ENCODE data around the gene PXMP4. TPM values are rescaled to one million over a fixed set of nuclear protein-coding genes. Genes with fewer than 3 reads are reported as not detected.

Gene PXMP4
- total and polyA plus RNA-seq, 12 donors, result 6.8 to 47.4 (median 20.4) TPM

- TF ChIP-seq, protein P1, sequence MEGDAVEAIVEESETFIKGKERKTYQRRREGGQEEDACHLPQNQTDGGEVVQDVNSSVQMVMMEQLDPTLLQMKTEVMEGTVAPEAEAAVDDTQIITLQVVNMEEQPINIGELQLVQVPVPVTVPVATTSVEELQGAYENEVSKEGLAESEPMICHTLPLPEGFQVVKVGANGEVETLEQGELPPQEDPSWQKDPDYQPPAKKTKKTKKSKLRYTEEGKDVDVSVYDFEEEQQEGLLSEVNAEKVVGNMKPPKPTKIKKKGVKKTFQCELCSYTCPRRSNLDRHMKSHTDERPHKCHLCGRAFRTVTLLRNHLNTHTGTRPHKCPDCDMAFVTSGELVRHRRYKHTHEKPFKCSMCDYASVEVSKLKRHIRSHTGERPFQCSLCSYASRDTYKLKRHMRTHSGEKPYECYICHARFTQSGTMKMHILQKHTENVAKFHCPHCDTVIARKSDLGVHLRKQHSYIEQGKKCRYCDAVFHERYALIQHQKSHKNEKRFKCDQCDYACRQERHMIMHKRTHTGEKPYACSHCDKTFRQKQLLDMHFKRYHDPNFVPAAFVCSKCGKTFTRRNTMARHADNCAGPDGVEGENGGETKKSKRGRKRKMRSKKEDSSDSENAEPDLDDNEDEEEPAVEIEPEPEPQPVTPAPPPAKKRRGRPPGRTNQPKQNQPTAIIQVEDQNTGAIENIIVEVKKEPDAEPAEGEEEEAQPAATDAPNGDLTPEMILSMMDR (IDR thresholded peaks at IDR 0.05), result no peak
- Histone ChIP-seq H3K27me3 (no peaks in the 10 kb centered on the region), H3K9me3 (replicated peaks in 1 of 3) (no peaks in the 10 kb centered on the region), H3K36me3 (replicated peaks in 1 of 2) (no peaks in the 10 kb centered on the region), H3K4me3 (no peak overlapping the region), H3K4me1 (replicated peaks in 1 of 2) (peaks cover 25 to 39% of the 10 kb centered on the region in 2 donors), H3K27ac (peak overlapping the region in 4 of 5 donors; percentile 48 to 69 (median 62))
- no peak for DNase-seq
- 73 to 82% (median 78%) methylated on average over 2 to 3 of the region's 3 CpGs for WGBS, 4 donors
- intact Hi-C loops (cut with DNase I), result no loop called here
These were observed 31.8 kb downstream of the PXMP4 start for GRCh38 chr20:33687993-33688937.

DNA sequence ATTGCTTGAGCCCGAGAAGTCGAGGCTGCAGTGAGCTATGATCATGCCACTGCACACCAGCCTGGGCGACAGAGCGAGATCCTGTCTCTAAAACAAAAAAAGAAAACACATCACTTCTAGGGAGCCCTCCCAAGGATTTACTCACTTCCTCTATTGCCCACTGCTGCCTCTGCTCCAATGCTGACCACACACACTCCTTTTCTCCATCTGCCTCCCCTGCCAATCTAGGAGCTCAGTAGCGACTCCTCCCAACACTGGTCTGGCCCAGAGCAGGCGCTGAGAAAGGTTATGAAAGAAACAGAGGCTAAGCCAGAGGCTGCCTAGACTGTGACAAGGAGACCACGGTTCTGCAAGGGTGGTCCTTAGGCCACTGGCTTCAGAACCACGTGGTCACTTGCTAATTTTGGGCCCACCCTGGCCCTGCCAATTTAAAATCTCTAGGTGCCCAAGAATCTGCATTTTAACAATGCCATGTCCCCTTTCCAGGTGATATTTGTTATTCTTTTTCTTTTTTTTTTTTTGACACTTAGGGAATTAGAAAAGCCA is 32.7 kb downstream of the PXMP4 start:
- H3K36me3 ChIP-seq (replicated peaks in 1 of 2), result no peaks in the 10 kb centered on the region
- intact Hi-C loops (cut with DNase I), result no loop called here
- WGBS, 4 donors, result 70 to 76% (median 72%) methylated on average over 8 of the region's 8 CpGs
- peak overlapping the region in 3 of 5 donors; percentile 8 to 47 (median 44) for H3K27ac ChIP-seq
- no peak overlapping the region for H3K4me3 ChIP-seq
- no peaks in the 10 kb centered on the region for H3K27me3 ChIP-seq
- no peaks in the 10 kb centered on the region for H3K9me3 ChIP-seq (replicated peaks in 1 of 3)
- DNase-seq, result peak in 1 of 7 donors; percentile 51
- TF ChIP-seq, protein P1 (IDR thresholded peaks at IDR 0.05), result no peak
- TF ChIP-seq POLR2A (IDR thresholded peaks at IDR 0.05), result no peak
- H3K4me1 ChIP-seq (replicated peaks in 1 of 2), result peaks cover 25 to 39% of the 10 kb centered on the region in 2 donors

DNA sequence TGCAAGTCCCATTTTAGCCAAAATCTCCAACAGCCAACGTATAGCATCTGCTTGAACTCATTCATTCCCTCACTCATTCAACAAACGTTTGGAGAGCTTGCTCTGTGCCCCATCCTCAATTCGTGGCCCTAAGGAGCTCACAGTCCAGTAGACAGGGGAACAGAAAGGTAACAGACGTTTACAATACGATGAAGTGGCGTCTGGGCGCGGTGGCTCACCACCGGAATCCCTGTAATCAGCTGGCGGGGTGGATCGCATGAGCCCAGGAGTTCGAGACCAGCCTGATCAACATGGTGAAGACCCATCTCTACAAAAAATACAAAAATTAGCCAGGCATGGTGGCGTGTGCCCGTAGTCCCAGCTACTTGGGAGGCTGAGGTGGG is 33.1 kb downstream of the PXMP4 start:
- intact Hi-C loops (cut with DNase I), result no loop called here
- H3K4me1 ChIP-seq (replicated peaks in 1 of 2), result peaks cover 25 to 39% of the 10 kb centered on the region in 2 donors

More for the DNA sequence above, 33.1 kb downstream of the PXMP4 start:
- Histone ChIP-seq H3K9me3 (replicated peaks in 1 of 3) (no peaks in the 10 kb centered on the region), H3K27ac (peak overlapping the region in 3 of 5 donors; percentile 8 to 47 (median 44)), H3K36me3 (replicated peaks in 1 of 2) (no peaks in the 10 kb centered on the region), H3K4me3 (peak overlapping the region in 1 of 4 donors; percentile 24), H3K27me3 (no peaks in the 10 kb centered on the region)
- peak in 1 of 7 donors; percentile 53 for DNase-seq
- no peak for TF ChIP-seq POLR2A (IDR thresholded peaks at IDR 0.05)
- TF ChIP-seq, protein P1 (IDR thresholded peaks at IDR 0.05), result no peak
- WGBS, 4 donors, result 76 to 84% (median 82%) methylated on average over 14 of the region's 14 CpGs

All from adrenal gland (tissue), 12 donors.